HepG2 (cell line): ENCODE measurements around the gene DOK4. TPM values are rescaled to one million over a fixed set of nuclear protein-coding genes. Genes with fewer than 3 reads are reported as not detected.

Source experiments
- ATAC-seq: fragments of 200-7000 bp; cut with Tn5 transposase; 3 replicates; pipeline ENCODE4 v1.9.1; 2020; ENCODE audit warnings: mild to moderate bottlenecking, moderate library complexity
- BruUV-seq: library from RNA; stranded (reverse); fragments of 400-500 nt; replicated peaks from 2 replicates; lab custom pipeline; 2021; lab: Mats Ljungman, UMichigan
- CTCF ChIA-PET: fragments of 300-600 bp; formaldehyde crosslinking; extraction: SDS; loops from one replicate; lab custom pipeline; 2021; ENCODE audit warnings: low total read pairs, inconsistent platforms, low intra/inter-chr PET ratio; lab: Yijun Ruan, JAX
- POLR2A ChIA-PET: fragments of 350-600 bp; sonication (Branson Sonifier 250); formaldehyde crosslinking; loops from one replicate; lab custom pipeline; 2020; ENCODE audit warnings: antibody characterized with exemption, inconsistent platforms; lab: Yijun Ruan, JAX
- DNase-seq: peaks from one replicate; pipeline ENCODE4 v3.0.0-alpha.2; 2015; ENCODE audit warnings: low spot score
- FAIRE-seq: peaks from 3 replicates; lab custom pipeline; 2011; peaks lifted over from hg19 to GRCh38; lab: Jason Lieb, UNC
- H2AFZ ChIP-seq: one replicate; pipeline ENCODE4 v1.6.1; 2011; ENCODE audit warnings: low read length, inconsistent platforms
- H3K27ac ChIP-seq: fragments of 300-600 bp; 3 replicates; pipeline ENCODE4 v1.8.0; 2011; ENCODE audit warnings: mixed run types, mild to moderate bottlenecking, mixed read lengths, low read length, inconsistent platforms; ENCODE audit not compliant: insufficient read depth; ENCODE audit errors: extremely low read length
- H3K27me3 ChIP-seq, 2 experiments: fragments of 200-600 bp in 1 of 2; 2 replicates in 1 of 2; 3 replicates in 1 of 2; pipeline versions ENCODE4 v1.6.0 to v1.8.0; 2011; ENCODE audit warnings: low read length in 2 of 2, mild to moderate bottlenecking in 2 of 2, moderate library complexity in 2 of 2, inconsistent platforms in 1 of 2; ENCODE audit not compliant: insufficient read depth in 2 of 2, control insufficient read depth in 1 of 2
- H3K36me3 ChIP-seq, 2 experiments: fragments of 200-600 bp in 1 of 2; replicated peaks in 1 of 2; 2 replicates in 1 of 2; 3 replicates in 1 of 2; pipeline versions ENCODE4 v1.5.1 to v1.8.0; 2011; ENCODE audit warnings: low read length in 2 of 2, inconsistent platforms in 1 of 2; ENCODE audit not compliant: insufficient read depth in 2 of 2, control insufficient read depth in 1 of 2
- H3K4me1 ChIP-seq: 2 replicates; pipeline ENCODE4 v1.5.1; 2012; ENCODE audit warnings: low read length, inconsistent platforms; ENCODE audit not compliant: insufficient read depth
- H3K4me2 ChIP-seq: 2 replicates; pipeline ENCODE4 v1.6.0; 2011; ENCODE audit warnings: low read depth, low read length, inconsistent platforms
- H3K4me3 ChIP-seq, 3 experiments: fragments of 200-600 bp in 1 of 3; sonication (generic), shearing (Covaris generic) in 1 of 3; replicated peaks in 1 of 3; 2 replicates each; pipeline ENCODE4 v1.5.1; 2011 to 2016; ENCODE audit warnings: low read length in 3 of 3, inconsistent platforms in 2 of 3, low read depth in 2 of 3, mild to moderate bottlenecking in 2 of 3, control low read depth in 1 of 3, mixed read lengths in 1 of 3; ENCODE audit not compliant: insufficient read depth in 1 of 3
- H3K79me2 ChIP-seq: one replicate; pipeline ENCODE4 v1.6.1; 2011; ENCODE audit warnings: low read length, inconsistent platforms; ENCODE audit not compliant: insufficient read depth
- H3K9ac ChIP-seq: 2 replicates; pipeline ENCODE4 v1.6.0; 2011; ENCODE audit warnings: mild to moderate bottlenecking, low read depth, low read length, inconsistent platforms; ENCODE audit not compliant: insufficient read depth
- H3K9me3 ChIP-seq: 2 replicates; pipeline ENCODE4 v1.5.1; 2012; ENCODE audit warnings: mild to moderate bottlenecking, low read length
- H4K20me1 ChIP-seq: 2 replicates; pipeline ENCODE4 v1.6.0; 2011; ENCODE audit warnings: inconsistent platforms, mild to moderate bottlenecking, low read length, moderate library complexity; ENCODE audit not compliant: insufficient read depth
- EED ChIP-seq: sonication (generic); formaldehyde crosslinking; IDR thresholded peaks from 2 replicates; pipeline ENCODE4 v1.5.0; 2020; ENCODE audit warnings: mild to moderate bottlenecking, missing genetic modification reagents
- FOXA1 ChIP-seq, 2 experiments: fragments of 450-650 bp in 1 of 2; sonication (generic) in 1 of 2; formaldehyde crosslinking in 1 of 2; IDR thresholded peaks; 2 replicates each; pipeline versions ENCODE4 v1.4.0 to v1.6.1; 2016 to 2020; ENCODE audit warnings: missing genetic modification reagents in 1 of 2
- FOXO1 ChIP-seq: sonication (generic); formaldehyde crosslinking; IDR thresholded peaks from 2 replicates; pipeline ENCODE4 v1.4.0; 2020; ENCODE audit warnings: missing genetic modification reagents
- HNRNPL ChIP-seq: fragments of 200-400 bp; formaldehyde crosslinking; IDR thresholded peaks from 2 replicates; pipeline ENCODE4 v1.6.1; 2017; ENCODE audit warnings: mild to moderate bottlenecking, low read depth, low read length
- KDM4B ChIP-seq: sonication (generic); formaldehyde crosslinking; IDR thresholded peaks from 2 replicates; pipeline ENCODE4 v1.4.0; 2020; ENCODE audit warnings: missing genetic modification reagents
- PAXIP1 ChIP-seq: sonication (generic); formaldehyde crosslinking; conservative IDR thresholded peaks from 2 replicates; pipeline ENCODE4 v1.4.0; 2020; ENCODE audit warnings: mild to moderate bottlenecking, missing genetic modification reagents, moderate library complexity
- SMAD9 ChIP-seq: sonication (generic); formaldehyde crosslinking; IDR thresholded peaks from 2 replicates; pipeline ENCODE4 v1.5.1; 2020; ENCODE audit warnings: mild to moderate bottlenecking, missing genetic modification reagents
- SP4 ChIP-seq: sonication (generic); formaldehyde crosslinking; IDR thresholded peaks from 2 replicates; pipeline ENCODE4 v1.8.1; 2023; ENCODE audit warnings: mild to moderate bottlenecking, missing genetic modification reagents
- ZMYM3 ChIP-seq: sonication (generic); formaldehyde crosslinking; IDR thresholded peaks from 2 replicates; pipeline ENCODE4 v1.5.1; 2020; ENCODE audit warnings: mild to moderate bottlenecking, missing genetic modification reagents
- ZNF232 ChIP-seq: sonication (generic); formaldehyde crosslinking; IDR thresholded peaks from 2 replicates; pipeline ENCODE4 v1.4.0; 2020; ENCODE audit warnings: missing genetic modification reagents, borderline replicate concordance
- ZNF747 ChIP-seq: sonication (generic); formaldehyde crosslinking; IDR thresholded peaks from 2 replicates; pipeline ENCODE4 v1.8.1; 2023; ENCODE audit warnings: missing genetic modification reagents, mild to moderate bottlenecking, borderline replicate concordance
- WGBS: methylation state at CpG from one replicate; pipeline ENCODE4 v1.1.6; 2017; ENCODE audit warnings: low lambda C conversion rate; 5-methylcytosine and 5-hydroxymethylcytosine counted together
- in situ Hi-C: cut with HindIII; loops from 2 replicates; pipeline ENCODE4 v1.10.0; 2017; ENCODE audit warnings: low pct_unique_long_range_greater_than_20kb; ENCODE audit not compliant: extremely low pct_ligation_motif_present
- intact Hi-C: fragments of 100-400 bp; cut with micrococcal nuclease; formaldehyde crosslinking; loops from one replicate; pipeline ENCODE4 v1.10.0; 2022; ENCODE audit not compliant: unreplicated experiment
- polyA plus RNA-seq, 8 experiments: library from polyadenylated mRNA; depleted of rRNA in 3 of 8; stranded (reverse) in 7 of 8; unstranded in 1 of 8; fragments of >200 nt; fragmentation: Illumina TruSeq in 4 of 8; extraction: Trizol in 4 of 8; gene quantifications; 2 replicates each; pipeline versions ENCODE4 v1.2.1 to v1.2.3, GENCODE V29; 2011 to 2016; ENCODE audit warnings: low read depth in 4 of 8, missing spikeins in 1 of 8, mixed read lengths in 1 of 8; ENCODE audit not compliant: insufficient read depth in 1 of 8
- total RNA-seq, 5 experiments: library from RNA; depleted of rRNA; stranded (reverse); fragments of >200 nt; fragmentation: Illumina TruSeq; extraction: Trizol; gene quantifications; 2 replicates each; pipeline ENCODE4 v1.2.3, GENCODE V29; 2016; ENCODE audit warnings: low read depth in 1 of 5
- TF ChIP-seq, protein P1 (sequence below): sonication (generic); formaldehyde crosslinking; IDR thresholded peaks from 2 replicates; pipeline ENCODE4 v1.9.0; 2022; ENCODE audit warnings: low read depth, missing genetic modification reagents
- TF ChIP-seq, protein P2 (sequence below): sonication (generic); formaldehyde crosslinking; IDR thresholded peaks from 2 replicates; pipeline ENCODE4 v1.5.1; 2020; ENCODE audit warnings: mild to moderate bottlenecking, missing genetic modification reagents, borderline replicate concordance

DOK4 gene
- total and polyA plus RNA-seq, 2 of the 13 experiments (the other 11 are each of a cell fraction or from before 2014, with no cell fraction given), result 52.7 to 70.0 TPM

DNA sequence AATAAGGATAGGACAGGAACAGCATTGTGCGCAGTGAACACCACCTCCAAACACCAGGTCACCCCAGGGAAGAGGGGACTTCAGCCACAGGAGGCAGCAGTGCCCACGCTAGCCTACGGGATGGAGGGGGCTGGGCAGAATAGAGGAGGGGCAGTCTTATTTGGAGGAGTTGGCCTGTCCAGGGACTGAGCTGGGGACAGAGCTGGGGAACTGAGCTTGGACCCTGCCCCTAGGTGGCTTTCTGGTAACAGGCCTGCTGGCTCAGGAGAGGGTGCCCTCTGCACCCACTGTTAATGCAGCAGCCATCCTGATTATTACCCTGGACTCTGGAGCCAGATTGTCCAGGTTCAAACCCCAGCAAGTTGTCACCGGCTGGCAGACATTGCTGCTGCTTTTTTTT lies 40.7 kb upstream of the DOK4 start:
- intact Hi-C loops (no loop called here), in situ Hi-C loops (no loop called here)
- H2AFZ ChIP-seq, result no peak overlapping the region
- CTCF ChIA-PET, result no interaction called here
- H3K79me2 ChIP-seq, result no peaks in the 10 kb centered on the region
- WGBS, result 28% methylated on average over 3 of the region's 4 CpGs
- H3K27ac ChIP-seq, result no peak overlapping the region
- peak; percentile 54 for DNase-seq
- no peaks in the 10 kb centered on the region for H3K36me3 ChIP-seq
- no peak overlapping the region for H3K4me3 ChIP-seq
- BruUV-seq, result TSS peak; percentile 40
- peak; percentile 81 for FAIRE-seq
- no peaks in the 10 kb centered on the region for H3K9me3 ChIP-seq
- peaks cover 38% of the 10 kb centered on the region for H3K4me1 ChIP-seq
- peak; percentile 83 for ATAC-seq
- H4K20me1 ChIP-seq, result no peaks in the 10 kb centered on the region
- peak overlapping the region; percentile 36; the same call in 1 of the 2 replicates for H3K4me2 ChIP-seq
- no peak overlapping the region for H3K9ac ChIP-seq
- no peaks in the 10 kb centered on the region for H3K27me3 ChIP-seq
- POLR2A ChIA-PET, result interaction anchor here (1.1 to 1.5 kb wide), 3 partner anchors 9 to 80 kb away, joined by 3 to 6 read pairs (median 4); partner anchors contain the start of genes CCDC102A, CIAPIN1 and COQ9
- TF ChIP-seq ZNF232, result no peak
- TF ChIP-seq, protein P1, sequence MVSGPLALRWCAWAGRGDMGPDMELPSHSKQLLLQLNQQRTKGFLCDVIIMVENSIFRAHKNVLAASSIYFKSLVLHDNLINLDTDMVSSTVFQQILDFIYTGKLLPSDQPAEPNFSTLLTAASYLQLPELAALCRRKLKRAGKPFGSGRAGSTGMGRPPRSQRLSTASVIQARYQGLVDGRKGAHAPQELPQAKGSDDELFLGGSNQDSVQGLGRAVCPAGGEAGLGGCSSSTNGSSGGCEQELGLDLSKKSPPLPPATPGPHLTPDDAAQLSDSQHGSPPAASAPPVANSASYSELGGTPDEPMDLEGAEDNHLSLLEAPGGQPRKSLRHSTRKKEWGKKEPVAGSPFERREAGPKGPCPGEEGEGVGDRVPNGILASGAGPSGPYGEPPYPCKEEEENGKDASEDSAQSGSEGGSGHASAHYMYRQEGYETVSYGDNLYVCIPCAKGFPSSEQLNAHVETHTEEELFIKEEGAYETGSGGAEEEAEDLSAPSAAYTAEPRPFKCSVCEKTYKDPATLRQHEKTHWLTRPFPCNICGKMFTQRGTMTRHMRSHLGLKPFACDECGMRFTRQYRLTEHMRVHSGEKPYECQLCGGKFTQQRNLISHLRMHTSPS (CRISPR knock-in tag), result peak; percentile 63; the same call in 1 of the 2 replicates
- TF ChIP-seq KDM4B (CRISPR knock-in tag), result 0 out of 2 replicates have a peak, but pooled peaks have one; percentile 15
- TF ChIP-seq ZMYM3 (CRISPR knock-in tag), result peak; percentile 35; the same call in 1 of the 2 replicates
- TF ChIP-seq FOXA1 (IDR thresholded peaks at IDR 0.05), result no peak
- no peak for TF ChIP-seq FOXA1 (CRISPR knock-in tag; IDR thresholded peaks at IDR 0.05)
- no peak for TF ChIP-seq ZNF747 (CRISPR knock-in tag)
- 0 out of 2 replicates have a peak, but pooled peaks have one; percentile 22 for TF ChIP-seq FOXO1 (CRISPR knock-in tag)
- TF ChIP-seq PAXIP1, result 0 out of 2 replicates have a peak, but pooled peaks have one; percentile 18
- no peak for TF ChIP-seq SMAD9
- TF ChIP-seq SP4 (CRISPR knock-in tag), result no peak
- TF ChIP-seq EED (CRISPR knock-in tag), result no peak
- TF ChIP-seq HNRNPL, result 0 out of 2 replicates have a peak, but pooled peaks have one; percentile 42
- TF ChIP-seq, protein P2, sequence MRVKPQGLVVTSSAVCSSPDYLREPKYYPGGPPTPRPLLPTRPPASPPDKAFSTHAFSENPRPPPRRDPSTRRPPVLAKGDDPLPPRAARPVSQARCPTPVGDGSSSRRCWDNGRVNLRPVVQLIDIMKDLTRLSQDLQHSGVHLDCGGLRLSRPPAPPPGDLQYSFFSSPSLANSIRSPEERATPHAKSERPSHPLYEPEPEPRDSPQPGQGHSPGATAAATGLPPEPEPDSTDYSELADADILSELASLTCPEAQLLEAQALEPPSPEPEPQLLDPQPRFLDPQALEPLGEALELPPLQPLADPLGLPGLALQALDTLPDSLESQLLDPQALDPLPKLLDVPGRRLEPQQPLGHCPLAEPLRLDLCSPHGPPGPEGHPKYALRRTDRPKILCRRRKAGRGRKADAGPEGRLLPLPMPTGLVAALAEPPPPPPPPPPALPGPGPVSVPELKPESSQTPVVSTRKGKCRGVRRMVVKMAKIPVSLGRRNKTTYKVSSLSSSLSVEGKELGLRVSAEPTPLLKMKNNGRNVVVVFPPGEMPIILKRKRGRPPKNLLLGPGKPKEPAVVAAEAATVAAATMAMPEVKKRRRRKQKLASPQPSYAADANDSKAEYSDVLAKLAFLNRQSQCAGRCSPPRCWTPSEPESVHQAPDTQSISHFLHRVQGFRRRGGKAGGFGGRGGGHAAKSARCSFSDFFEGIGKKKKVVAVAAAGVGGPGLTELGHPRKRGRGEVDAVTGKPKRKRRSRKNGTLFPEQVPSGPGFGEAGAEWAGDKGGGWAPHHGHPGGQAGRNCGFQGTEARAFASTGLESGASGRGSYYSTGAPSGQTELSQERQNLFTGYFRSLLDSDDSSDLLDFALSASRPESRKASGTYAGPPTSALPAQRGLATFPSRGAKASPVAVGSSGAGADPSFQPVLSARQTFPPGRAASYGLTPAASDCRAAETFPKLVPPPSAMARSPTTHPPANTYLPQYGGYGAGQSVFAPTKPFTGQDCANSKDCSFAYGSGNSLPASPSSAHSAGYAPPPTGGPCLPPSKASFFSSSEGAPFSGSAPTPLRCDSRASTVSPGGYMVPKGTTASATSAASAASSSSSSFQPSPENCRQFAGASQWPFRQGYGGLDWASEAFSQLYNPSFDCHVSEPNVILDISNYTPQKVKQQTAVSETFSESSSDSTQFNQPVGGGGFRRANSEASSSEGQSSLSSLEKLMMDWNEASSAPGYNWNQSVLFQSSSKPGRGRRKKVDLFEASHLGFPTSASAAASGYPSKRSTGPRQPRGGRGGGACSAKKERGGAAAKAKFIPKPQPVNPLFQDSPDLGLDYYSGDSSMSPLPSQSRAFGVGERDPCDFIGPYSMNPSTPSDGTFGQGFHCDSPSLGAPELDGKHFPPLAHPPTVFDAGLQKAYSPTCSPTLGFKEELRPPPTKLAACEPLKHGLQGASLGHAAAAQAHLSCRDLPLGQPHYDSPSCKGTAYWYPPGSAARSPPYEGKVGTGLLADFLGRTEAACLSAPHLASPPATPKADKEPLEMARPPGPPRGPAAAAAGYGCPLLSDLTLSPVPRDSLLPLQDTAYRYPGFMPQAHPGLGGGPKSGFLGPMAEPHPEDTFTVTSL (CRISPR knock-in tag), result no peak
